A549 (cell line): Measurements from ENCODE around the gene RBL2. TPM values are rescaled to one million over a fixed set of nuclear protein-coding genes. Genes with fewer than 3 reads are reported as not detected.

ENCODE experiments used
- ATAC-seq, 2 experiments: fragments of 200-7000 bp in 1 of 2; fragments of >200 bp in 1 of 2; cut with Nextera tagmentation in 1 of 2; cut with Tn5 transposase in 1 of 2; 3 replicates each; pipeline versions ENCODE4 v1.8.0 to v1.9.1; 2018 to 2020; ENCODE audit warnings: mild to moderate bottlenecking in 1 of 2, moderate library complexity in 1 of 2
- CTCF ChIA-PET: fragments of 300-600 bp; sonication (Branson Sonifier 250); formaldehyde crosslinking; extraction: SDS; loops from one replicate; lab custom pipeline; 2021; ENCODE audit warnings: antibody characterized with exemption, inconsistent platforms; lab: Yijun Ruan, JAX
- POLR2A ChIA-PET: fragments of 350-600 bp; formaldehyde crosslinking; extraction: SDS; loops from one replicate; lab custom pipeline; 2021; ENCODE audit warnings: antibody characterized with exemption, inconsistent platforms; lab: Yijun Ruan, JAX
- DNase-seq, 2 experiments: peaks; one replicate each; pipeline versions ENCODE4 v3.0.0 to v3.0.0-alpha.2; 2011 to 2016; ENCODE audit warnings: low read depth in 1 of 2, low spot score in 1 of 2
- FAIRE-seq: peaks from 2 replicates; lab custom pipeline; 2011; peaks lifted over from hg19 to GRCh38; lab: Jason Lieb, UNC
- H3K27ac ChIP-seq, 2 experiments: fragments of >200 bp; sonication (Bioruptor Twin); formaldehyde crosslinking; 3 replicates each; pipeline ENCODE4 v1.5.1; 2016 to 2017
- H3K4me1 ChIP-seq: fragments of >200 bp; sonication (Bioruptor Twin); formaldehyde crosslinking; 3 replicates; pipeline ENCODE4 v1.6.1; 2016
- H3K4me2 ChIP-seq: fragments of >200 bp; sonication (Bioruptor Twin); formaldehyde crosslinking; 3 replicates; pipeline ENCODE4 v1.6.1; 2016
- H3K4me3 ChIP-seq: fragments of >200 bp; sonication (Bioruptor Twin); formaldehyde crosslinking; 3 replicates; pipeline ENCODE4 v1.5.1; 2016
- H3K9me3 ChIP-seq: fragments of >200 bp; sonication (Bioruptor Twin); formaldehyde crosslinking; 3 replicates; pipeline ENCODE4 v1.6.1; 2016
- BCL3 ChIP-seq: fragments of >200 bp; sonication (Bioruptor Twin); formaldehyde crosslinking; IDR thresholded peaks from 3 replicates; pipeline ENCODE4 v1.6.1; 2016
- CEBPB ChIP-seq, 2 experiments: fragments of >200 bp in 1 of 2; sonication (Bioruptor Twin) in 1 of 2; formaldehyde crosslinking in 1 of 2; IDR thresholded peaks; 2 replicates each; pipeline ENCODE4 v1.6.1; 2012 to 2016
- CHD2 ChIP-seq: fragments of 150-350 bp; IDR thresholded peaks from 2 replicates; pipeline ENCODE4 v1.6.1; 2014; ENCODE audit warnings: low read length; ENCODE audit not compliant: partially characterized antibody
- CTCF ChIP-seq: fragments of >200 bp; sonication (Bioruptor Twin); formaldehyde crosslinking; IDR thresholded peaks from 3 replicates; pipeline ENCODE4 v1.5.1; 2016
- ELK1 ChIP-seq: fragments of 150-350 bp; IDR thresholded peaks from 2 replicates; pipeline ENCODE4 v1.6.1; 2014; ENCODE audit warnings: low read depth, mild to moderate bottlenecking, low read length
- HEYL ChIP-seq: fragments of 250-450 bp; sonication (Bioruptor Pico); IDR thresholded peaks from 2 replicates; pipeline ENCODE4 v1.8.0; 2021; ENCODE audit warnings: mild to moderate bottlenecking, moderate library complexity
- JUNB ChIP-seq: fragments of >200 bp; sonication (Bioruptor Twin); formaldehyde crosslinking; IDR thresholded peaks from 2 replicates; pipeline ENCODE4 v1.6.1; 2016
- KDM1A ChIP-seq: fragments of 200-600 bp; sonication (generic); IDR thresholded peaks from 2 replicates; pipeline ENCODE4 v1.6.1; 2016; ENCODE audit warnings: low read depth, mild to moderate bottlenecking
- KDM5A ChIP-seq: fragments of 200-600 bp; sonication (generic); IDR thresholded peaks from 2 replicates; pipeline ENCODE4 v1.6.1; 2016; ENCODE audit warnings: antibody characterized with exemption, mild to moderate bottlenecking
- NFE2L2 ChIP-seq: fragments of 150-350 bp; conservative IDR thresholded peaks from 2 replicates; pipeline ENCODE4 v1.6.1; 2014; ENCODE audit warnings: low read length
- NR3C1 ChIP-seq: fragments of >200 bp; sonication (Bioruptor Twin); formaldehyde crosslinking; IDR thresholded peaks from 3 replicates; pipeline ENCODE4 v1.6.1; 2017
- POLR2AphosphoS2 ChIP-seq: conservative IDR thresholded peaks from 2 replicates; pipeline ENCODE4 v1.6.1; 2012; ENCODE audit warnings: low read length, improper control_type of control experiment, inconsistent platforms
- RCOR1 ChIP-seq: fragments of 150-350 bp; IDR thresholded peaks from 2 replicates; pipeline ENCODE4 v1.6.1; 2014; ENCODE audit warnings: antibody characterized with exemption, low read length, low read depth
- REST ChIP-seq: fragments of 200-600 bp; sonication (generic); IDR thresholded peaks from 2 replicates; pipeline ENCODE4 v1.6.1; 2016; ENCODE audit warnings: antibody characterized with exemption, mild to moderate bottlenecking, moderate library complexity
- USF2 ChIP-seq: fragments of 450-650 bp; IDR thresholded peaks from 2 replicates; pipeline ENCODE4 v1.6.1; 2014; ENCODE audit warnings: antibody characterized with exemption
- WGBS: methylation state at CpG from one replicate; pipeline ENCODE4 v1.1.6; 2017; ENCODE audit errors: missing lambda C conversion rate; 5-methylcytosine and 5-hydroxymethylcytosine counted together
- polyA plus RNA-seq, 4 experiments: library from polyadenylated mRNA; depleted of rRNA in 3 of 4; stranded (reverse); fragments of >200 nt; fragmentation: RNase III in 1 of 4; extraction: RNeasy Plus Mini Kit Qiagen cat#74134 plus additional on column Dnase treatment in 1 of 4; gene quantifications; 2 replicates in 3 of 4; 3 replicates in 1 of 4; pipeline ENCODE4 v1.2.3, GENCODE V29; 2011 to 2017

Gene RBL2
- polyA plus RNA-seq, 2 of the 4 experiments (the other 2 are of a cell fraction) = 17.2 to 45.0 TPM

GRCh38 chr16:53515811-53516210 is 81.5 kb downstream of the RBL2 start:
- no peak overlapping the region for H3K27ac ChIP-seq
- CTCF ChIA-PET = interaction anchor here (1.2 kb wide), 2 partner anchors 13 to 15 kb away, joined by 3 read pairs; partner anchors contain the start of gene AKTIP
- 48% methylated on average over 2 of the region's 2 CpGs for WGBS
- peaks cover 11% of the 10 kb centered on the region; the same call in 2 of the 3 replicates for H3K4me1 ChIP-seq
- H3K4me3 ChIP-seq = no peak overlapping the region
- TF ChIP-seq BCL3 (no peak), HEYL (CRISPR knock-in tag) (no peak), JUNB (no peak), POLR2AphosphoS2 (no peak), KDM1A (no peak), KDM5A (no peak), CTCF (no peak), REST (no peak)
- POLR2A ChIA-PET = no interaction called here
- H3K4me2 ChIP-seq = no peak overlapping the region
- H3K9me3 ChIP-seq = no peaks in the 10 kb centered on the region
- FAIRE-seq = no peak
- DNase-seq = no peak
- no peak for ATAC-seq

GRCh38 chr16:53517851-53518250 is 83.6 kb downstream of the RBL2 start:
- Histone ChIP-seq H3K4me2 (no peak overlapping the region), H3K4me1 (no peaks in the 10 kb centered on the region), H3K4me3 (no peak overlapping the region)
- ATAC-seq (no peak), DNase-seq (no peak)
- CTCF ChIA-PET = no interaction called here
- WGBS = 95% methylated on average over 4 of the region's 4 CpGs
- no peak for TF ChIP-seq CEBPB (IDR thresholded peaks at IDR 0.05)
- TF ChIP-seq NR3C1 = no peak
- no peak for TF ChIP-seq RCOR1
- TF ChIP-seq CHD2 = no peak
- TF ChIP-seq ELK1 = no peak
- no peak for TF ChIP-seq USF2
- no peak for TF ChIP-seq NFE2L2
- TF ChIP-seq, all 56 proteins: peak for 0
- POLR2A ChIA-PET = no interaction called here
- no peaks in the 10 kb centered on the region for H3K9me3 ChIP-seq
- H3K27ac ChIP-seq = no peak overlapping the region
- no peak for FAIRE-seq
